LoVo (cell line): ENCODE data around the gene CILP.

Source experiments
- DNase-seq: peaks from one replicate; pipeline ENCODE4 v3.0.0-alpha.2; 2016; ENCODE audit warnings: low spot score

The CILP gene

DNA sequence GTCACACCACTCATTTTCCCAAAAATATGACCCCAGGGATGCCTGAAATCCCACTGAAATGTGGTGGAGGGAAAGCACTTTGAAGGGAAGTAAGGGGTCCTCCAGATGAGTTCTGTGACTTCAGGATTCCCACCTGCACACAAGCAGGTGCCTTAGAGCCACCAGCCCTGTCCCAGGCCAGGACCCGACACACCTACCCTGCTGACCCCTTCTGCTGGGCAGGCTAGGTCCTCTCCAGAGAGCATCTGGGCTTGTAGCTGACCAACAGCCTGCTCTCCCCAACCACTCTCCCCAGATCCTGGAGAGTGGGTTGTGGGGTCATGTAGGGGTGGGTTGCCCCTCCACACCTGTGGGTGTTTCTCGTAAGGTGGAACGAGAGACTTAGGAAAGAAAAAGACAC, 14.9 kb upstream of the CILP start:
- no peak for DNase-seq

- DNase-seq, result no peak
Observed at GRCh38 chr15:65223996-65224395, 12.7 kb upstream of the CILP start.

DNA sequence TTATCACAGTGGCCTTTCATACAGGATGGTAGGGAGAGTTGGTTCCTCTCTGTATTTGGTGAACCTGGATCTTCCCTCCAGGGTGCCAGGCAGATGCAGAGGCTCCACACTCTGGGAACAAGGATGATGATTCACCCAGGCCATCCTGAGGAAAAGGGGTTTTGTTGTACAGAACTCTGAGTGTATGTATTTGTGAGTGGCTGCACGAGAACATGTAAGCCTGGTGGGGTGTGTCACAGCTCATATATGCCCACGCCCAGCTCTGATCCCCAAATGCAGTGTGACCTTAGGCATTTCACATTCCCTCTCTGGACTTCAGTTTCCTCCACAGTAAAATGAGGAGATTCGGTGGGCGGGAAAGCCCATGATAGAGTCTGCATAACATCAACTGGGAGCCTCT, 11.6 kb upstream of the CILP start:
- DNase-seq, result no peak

GRCh38 chr15:65221697-65222096, 10.4 kb upstream of the CILP start:
- DNase-seq, result no peak

- DNase-seq, result no peak
Observed at GRCh38 chr15:65219137-65219536, 7.9 kb upstream of the CILP start.

- DNase-seq, result no peak
Observed at GRCh38 chr15:65217526-65218482, 6.5 kb upstream of the CILP start.

DNA sequence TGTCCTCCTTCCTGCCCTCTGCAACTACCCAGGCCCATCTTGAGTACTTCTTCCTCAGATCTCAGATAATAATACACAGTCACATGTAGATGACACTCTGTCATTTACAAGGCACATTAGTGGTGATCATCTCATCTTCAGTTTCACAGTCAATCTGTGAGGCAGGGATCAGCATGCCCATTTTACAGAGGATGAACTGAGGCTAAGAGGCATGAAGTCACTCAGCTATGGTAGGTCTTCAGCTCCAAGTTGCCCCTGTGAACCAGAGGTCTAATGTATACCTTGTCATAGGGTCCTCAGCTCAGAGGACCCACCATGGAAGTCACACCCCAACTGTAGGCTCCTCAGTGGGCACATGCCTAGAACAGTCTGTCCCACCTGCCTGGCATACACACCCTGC, 4.2 kb upstream of the CILP start:
- no peak for DNase-seq

GRCh38 chr15:65214010-65214409, 2.7 kb upstream of the CILP start:
- no peak for DNase-seq

GRCh38 chr15:65213241-65213640, 2.0 kb upstream of the CILP start:
- DNase-seq, result no peak

DNA sequence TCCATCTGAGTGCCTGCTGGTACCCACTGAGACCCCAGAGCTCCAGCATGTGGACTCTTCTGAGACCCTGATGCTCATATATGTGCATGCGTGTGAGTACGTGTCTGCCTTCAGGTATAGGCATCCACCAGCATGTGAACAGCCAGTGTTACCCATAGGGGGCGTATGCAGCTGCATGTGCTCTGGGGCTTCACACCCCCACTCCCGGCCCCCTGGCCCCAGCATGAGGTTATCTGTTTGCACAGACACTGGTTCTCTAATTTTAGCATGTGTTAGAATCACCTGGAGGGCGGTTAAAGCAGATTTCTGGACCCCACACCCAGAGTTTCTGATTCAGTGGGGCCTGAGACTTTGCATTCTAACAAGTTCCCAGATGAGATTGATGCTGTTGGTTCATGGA, 824 bp upstream of the CILP start:
- no peak for DNase-seq

- no peak for DNase-seq
Observed at GRCh38 chr15:65211482-65211982, 259 bp upstream of the CILP start.

- DNase-seq, result no peak
Observed at GRCh38 chr15:65209701-65210643, 1.3 kb downstream of the CILP start.

- DNase-seq, result no peak
Observed at GRCh38 chr15:65208647-65209046, 2.6 kb downstream of the CILP start.

GRCh38 chr15:65207280-65207840, 3.9 kb downstream of the CILP start:
- no peak for DNase-seq

DNA sequence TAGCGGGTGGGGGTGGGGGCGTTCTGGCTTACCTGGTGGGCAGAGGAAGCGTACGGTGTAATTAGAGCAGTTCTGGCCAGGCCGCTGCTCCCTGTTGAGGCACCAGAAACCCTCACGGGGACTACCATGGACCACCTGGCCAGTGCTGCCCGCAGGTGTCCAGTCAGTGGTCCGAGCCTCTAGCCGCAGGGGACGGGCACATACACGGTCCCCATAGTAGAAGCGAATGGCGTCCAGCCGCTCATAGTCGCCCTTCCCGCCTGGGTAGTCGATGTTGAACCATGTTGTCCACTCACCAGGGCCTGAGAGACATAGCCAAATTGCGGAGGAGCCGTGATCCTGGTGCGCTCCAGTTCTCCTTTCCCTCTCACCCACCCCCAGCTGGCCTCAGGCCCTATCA, 4.5 kb downstream of the CILP start:
- no peak for DNase-seq

GRCh38 chr15:65204931-65205660, 6.2 kb downstream of the CILP start:
- no peak for DNase-seq

GRCh38 chr15:65204236-65204930, 6.9 kb downstream of the CILP start:
- DNase-seq, result no peak

GRCh38 chr15:65201918-65202317, 9.4 kb downstream of the CILP start:
- no peak for DNase-seq

- no peak for DNase-seq
Observed at GRCh38 chr15:65198571-65198970, 12.7 kb downstream of the CILP start.

GRCh38 chr15:65197337-65197645, 14.0 kb downstream of the CILP start:
- no peak for DNase-seq

- DNase-seq, result no peak
Observed at GRCh38 chr15:65196637-65197336, 14.5 kb downstream of the CILP start.
